Fibroblast of skin of right biceps (primary cell): Measurements from ENCODE around the gene KIAA0930.
"Not testable (repeated sequence)": the region's sequence is repeated elsewhere in the genome, so short reads cannot be mapped to it uniquely, and the experiment has no call there.

Source experiments
- DNase-seq: peaks from one replicate; pipeline ENCODE4 v3.0.0-alpha.2; 2013

Gene KIAA0930

GRCh38 chr22:45262195-45262930 is 21.7 kb upstream of the KIAA0930 start:
- DNase-seq = no peak

- no peak for DNase-seq
These were observed 20.9 kb upstream of the KIAA0930 start for GRCh38 chr22:45261407-45262088.

- DNase-seq = not testable (repeated sequence)
These were observed 19.7 kb upstream of the KIAA0930 start for GRCh38 chr22:45260395-45260759.

- DNase-seq = no peak
These were observed 19.2 kb upstream of the KIAA0930 start for GRCh38 chr22:45259754-45260394.

- DNase-seq = not testable (repeated sequence)
These were observed 17.2 kb upstream of the KIAA0930 start for GRCh38 chr22:45257941-45258340.

- peak; percentile 47 for DNase-seq
These were observed 14.1 kb upstream of the KIAA0930 start for GRCh38 chr22:45254789-45255278.

GRCh38 chr22:45254388-45254787 is 13.7 kb upstream of the KIAA0930 start:
- DNase-seq = no peak

- no peak for DNase-seq
These were observed 12.4 kb upstream of the KIAA0930 start for GRCh38 chr22:45253039-45253641.

- no peak for DNase-seq
These were observed 11.1 kb upstream of the KIAA0930 start for GRCh38 chr22:45251825-45252224.

GRCh38 chr22:45248832-45249561 is 8.3 kb upstream of the KIAA0930 start:
- DNase-seq = no peak

- DNase-seq = peak; percentile 95
These were observed 5.6 kb upstream of the KIAA0930 start for GRCh38 chr22:45246060-45246985.

- DNase-seq = no peak
These were observed 4.2 kb upstream of the KIAA0930 start for GRCh38 chr22:45244916-45245315.

GRCh38 chr22:45242778-45243191 is 2.1 kb upstream of the KIAA0930 start:
- DNase-seq = no peak

- no peak for DNase-seq
These were observed 437 bp downstream of the KIAA0930 start for GRCh38 chr22:45240104-45240809.

GRCh38 chr22:45239681-45240051 is 1.0 kb downstream of the KIAA0930 start:
- no peak for DNase-seq

- no peak for DNase-seq
These were observed 1.6 kb downstream of the KIAA0930 start for GRCh38 chr22:45238957-45239680.

GRCh38 chr22:45238076-45238956 is 2.4 kb downstream of the KIAA0930 start:
- no peak for DNase-seq

- no peak for DNase-seq
These were observed 3.4 kb downstream of the KIAA0930 start for GRCh38 chr22:45237065-45237990.
